HS-27A (cell line): ENCODE results near the gene NOP9.

ENCODE experiments used
- DNase-seq: peaks from one replicate; pipeline ENCODE4 v3.0.0-alpha.2; 2012; ENCODE audit warnings: low read depth, missing footprints

NOP9 gene

GRCh38 chr14:24283796-24284460 lies 15.7 kb upstream of the NOP9 start:
- no peak for DNase-seq

- no peak for DNase-seq
Observed at GRCh38 chr14:24284501-24285035, 15.1 kb upstream of the NOP9 start.

- no peak for DNase-seq
Observed at GRCh38 chr14:24285351-24285750, 14.3 kb upstream of the NOP9 start.

GRCh38 chr14:24286996-24287395 lies 12.7 kb upstream of the NOP9 start:
- DNase-seq = no peak

- DNase-seq = no peak
Observed at GRCh38 chr14:24289649-24290280, 9.9 kb upstream of the NOP9 start.

GRCh38 chr14:24290746-24291145 lies 8.9 kb upstream of the NOP9 start:
- DNase-seq = no peak

- DNase-seq = no peak
Observed at GRCh38 chr14:24291446-24292117, 8.1 kb upstream of the NOP9 start.

GRCh38 chr14:24292118-24292807 lies 7.4 kb upstream of the NOP9 start:
- no peak for DNase-seq

GRCh38 chr14:24293525-24293924 lies 6.1 kb upstream of the NOP9 start:
- DNase-seq = no peak

- DNase-seq = peak; percentile 73
Observed at GRCh38 chr14:24296341-24297157, 3.1 kb upstream of the NOP9 start.

- DNase-seq = no peak
Observed at GRCh38 chr14:24297190-24297964, 2.3 kb upstream of the NOP9 start.

GRCh38 chr14:24298892-24299254 lies 777 bp upstream of the NOP9 start:
- DNase-seq = no peak

- DNase-seq = no peak
Observed at GRCh38 chr14:24300326-24300980, 803 bp downstream of the NOP9 start.

GRCh38 chr14:24304019-24304387 lies 4.4 kb downstream of the NOP9 start:
- no peak for DNase-seq

GRCh38 chr14:24307156-24307574 lies 7.5 kb downstream of the NOP9 start:
- DNase-seq = no peak

- DNase-seq = no peak
Observed at GRCh38 chr14:24307575-24308341, 8.1 kb downstream of the NOP9 start, which contains the start of gene CIDEB. TSS of gene CIDEB (minus strand) at chr14:24307977. CDS start at chr14:24307858, 119 bp downstream.

- no peak for DNase-seq
Observed at GRCh38 chr14:24308342-24309124, 8.9 kb downstream of the NOP9 start.

- no peak for DNase-seq
Observed at GRCh38 chr14:24309538-24310264, 10.1 kb downstream of the NOP9 start, which contains the start of gene LTB4R2. TSS of gene LTB4R2 (plus strand) at chr14:24310140. CDS start at chr14:24310665, 525 bp downstream.
